ENCODE results near the gene RUBCN.
"Not testable (repeated sequence)": the region's sequence is repeated elsewhere in the genome, so short reads cannot be mapped to it uniquely, and the experiment has no call there.

Gene RUBCN

DNA sequence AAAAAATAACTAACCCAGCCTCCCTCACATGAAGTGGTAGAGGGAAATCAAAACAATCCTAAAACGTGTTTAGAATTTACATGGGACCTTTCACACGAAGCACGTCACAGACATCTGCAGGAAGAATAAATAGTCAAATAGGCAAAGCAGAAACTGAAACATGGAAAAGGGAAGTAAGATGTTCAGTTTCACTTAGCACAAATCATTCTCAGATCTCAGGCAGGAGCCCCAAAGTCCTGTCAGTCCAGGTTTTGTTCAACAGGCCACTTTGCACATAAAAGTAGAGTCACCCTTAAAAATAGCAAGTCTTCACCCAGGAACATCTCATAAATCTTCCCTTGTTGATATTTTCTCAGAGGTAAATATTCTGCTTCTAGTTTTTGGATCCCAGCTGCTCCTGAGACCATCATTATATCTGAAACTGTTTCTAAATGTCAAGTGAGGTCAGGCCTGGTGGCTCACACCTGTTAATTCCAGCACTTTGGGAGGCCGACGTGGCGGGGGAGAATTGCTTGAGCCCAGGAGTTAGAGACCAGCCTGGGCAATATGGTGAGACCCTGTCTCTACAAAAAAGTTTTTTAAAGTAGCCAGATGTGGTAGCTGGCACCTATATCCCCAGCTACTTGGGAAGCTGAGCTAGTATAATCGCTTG is 1.9 kb downstream of the RUBCN start:
- DNase-seq (ENCODE audit: low read depth, low spot score) = no peak

DNA sequence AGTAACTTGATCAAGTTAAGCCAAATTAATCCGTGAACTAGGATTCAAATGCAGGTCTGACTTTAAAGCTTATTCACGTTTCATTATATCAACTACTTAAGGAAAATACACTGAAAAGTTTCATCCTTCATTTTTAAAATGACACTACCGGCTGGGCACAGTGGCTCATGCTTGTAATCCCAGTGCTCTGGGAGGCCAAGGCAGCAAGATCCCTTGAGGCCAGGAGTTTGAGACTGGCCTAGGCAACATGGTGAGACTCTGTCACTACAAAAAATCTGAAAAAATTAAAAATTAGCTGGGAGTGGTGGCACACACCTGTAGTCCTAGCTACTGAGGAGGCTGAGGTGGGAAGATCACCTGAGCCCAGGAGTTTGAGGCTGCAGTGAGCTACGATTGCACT is 3.7 kb downstream of the RUBCN start:
- no peak for DNase-seq (ENCODE audit: low read depth, low spot score)

DNA sequence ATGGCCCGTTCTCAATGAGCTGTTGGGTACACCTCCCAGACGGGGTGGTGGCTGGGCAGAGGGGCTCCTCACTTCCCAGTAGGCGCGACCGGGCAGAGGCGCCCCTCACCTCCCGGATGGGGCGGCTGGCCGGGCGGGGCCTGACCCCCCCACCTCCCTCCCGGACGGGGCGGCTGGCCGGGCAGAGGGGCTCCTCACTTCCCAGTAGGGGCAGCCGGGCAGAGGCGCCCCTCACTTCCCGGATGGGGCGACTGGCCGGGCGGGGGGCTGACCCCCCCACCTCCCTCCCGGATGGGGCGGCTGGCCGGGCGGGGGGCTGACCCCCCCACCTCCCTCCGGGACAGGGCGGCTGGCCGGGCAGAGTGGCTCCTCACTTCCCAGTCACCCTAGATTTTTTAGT is 5.2 kb downstream of the RUBCN start:
- not testable (repeated sequence) for DNase-seq (ENCODE audit: low read depth, low spot score)

DNA sequence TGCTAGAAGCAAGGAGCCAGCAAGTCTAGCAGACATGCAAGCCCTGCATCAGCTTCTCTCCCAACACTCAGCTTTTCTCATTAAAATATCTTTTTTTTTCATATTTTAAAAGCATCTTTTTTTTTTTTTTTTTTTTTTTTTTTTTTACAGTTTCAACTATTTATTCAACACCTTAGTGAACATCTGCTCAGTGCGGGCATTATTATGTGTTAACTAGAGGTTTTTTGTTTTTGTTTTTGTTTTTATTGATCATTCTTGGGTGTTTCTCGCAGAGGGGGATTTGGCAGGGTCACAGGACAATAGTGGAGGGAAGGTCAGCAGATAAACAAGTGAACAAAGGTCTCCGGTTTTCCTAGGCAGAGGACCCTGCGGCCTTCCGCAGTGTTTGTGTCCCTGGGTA is 5.9 kb downstream of the RUBCN start:
- not testable (repeated sequence) for DNase-seq (ENCODE audit: low read depth, low spot score)

DNA sequence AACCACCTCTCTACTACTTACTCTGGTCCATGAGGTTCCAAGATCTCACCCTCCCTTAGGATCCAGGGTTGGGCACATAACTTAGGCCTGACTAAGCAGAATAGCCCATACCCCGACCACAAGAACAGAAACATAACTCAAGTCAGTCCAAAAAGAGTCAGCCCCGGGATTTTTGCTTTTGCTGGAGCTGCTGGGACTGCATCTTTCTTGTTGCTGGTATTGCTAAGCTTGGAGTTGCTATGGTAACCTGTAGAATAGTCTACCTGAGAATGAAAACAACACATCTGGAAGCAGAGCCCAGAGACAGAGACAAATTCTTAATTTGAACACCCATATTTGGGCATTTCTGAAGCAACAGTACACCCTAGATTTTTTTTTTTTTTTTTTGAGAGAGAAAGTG is 6.5 kb downstream of the RUBCN start:
- no peak for DNase-seq (ENCODE audit: low read depth, low spot score)

DNA sequence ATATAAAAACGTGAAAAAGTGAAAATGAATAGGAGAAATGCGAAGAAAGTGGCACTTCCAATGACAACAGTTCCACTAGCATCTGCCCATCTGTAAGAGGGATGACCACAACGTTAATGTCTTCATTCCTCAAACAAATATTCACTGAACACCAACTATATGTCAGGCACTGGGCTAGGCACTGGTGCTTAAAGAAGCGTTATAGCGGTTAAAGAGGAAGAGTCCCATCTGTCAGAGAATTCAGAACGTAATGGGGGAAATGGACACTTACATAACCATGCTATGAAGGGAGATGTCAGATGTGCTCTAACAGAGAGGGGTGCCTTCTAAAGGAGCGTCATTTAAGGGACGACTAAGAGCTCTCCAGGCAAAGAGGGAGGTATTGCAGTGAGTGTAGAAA is 8.2 kb downstream of the RUBCN start:
- no peak for DNase-seq (ENCODE audit: low read depth, low spot score)

DNA sequence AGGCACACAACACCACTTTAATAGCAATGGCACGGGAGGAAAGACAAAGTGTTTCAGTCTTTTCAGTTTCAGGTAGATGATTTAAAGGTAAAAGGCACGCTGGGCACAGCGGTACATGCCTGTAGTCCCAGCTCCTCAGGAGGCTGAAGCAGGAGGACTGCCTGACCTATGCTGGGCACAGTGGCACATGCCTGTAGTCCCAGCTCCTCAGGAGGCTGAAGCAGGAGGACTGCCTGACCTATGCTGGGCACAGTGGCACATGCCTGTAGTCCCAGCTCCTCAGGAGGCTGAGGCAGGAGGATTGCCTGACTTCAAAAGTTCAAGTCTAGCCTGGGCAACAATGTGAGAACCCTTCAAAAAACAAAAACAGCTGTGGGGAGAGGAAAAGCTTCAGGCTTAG is 8.8 kb downstream of the RUBCN start:
- DNase-seq (ENCODE audit: low read depth, low spot score) = not testable (repeated sequence)

DNA sequence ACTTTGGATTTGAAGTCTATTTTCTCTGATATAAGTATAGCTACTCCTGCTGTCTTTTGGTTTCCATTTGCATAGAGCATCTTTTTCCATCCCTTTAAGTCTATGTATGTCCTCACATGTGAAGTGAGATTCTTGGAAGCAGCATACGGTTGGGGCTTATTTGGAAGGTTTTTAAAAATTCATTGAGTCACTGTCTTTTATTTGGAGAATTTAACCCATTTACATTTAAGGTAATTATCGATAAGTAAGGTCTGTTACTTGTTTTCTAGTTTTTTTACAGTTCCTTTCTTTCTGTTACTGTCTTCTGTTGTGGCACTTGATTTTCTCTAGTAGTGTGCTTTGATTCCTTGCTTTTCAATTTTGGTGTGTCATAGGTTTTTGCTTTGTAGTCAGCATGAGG is 14.0 kb downstream of the RUBCN start:
- DNase-seq (ENCODE audit: low read depth, low spot score) = no peak

DNA sequence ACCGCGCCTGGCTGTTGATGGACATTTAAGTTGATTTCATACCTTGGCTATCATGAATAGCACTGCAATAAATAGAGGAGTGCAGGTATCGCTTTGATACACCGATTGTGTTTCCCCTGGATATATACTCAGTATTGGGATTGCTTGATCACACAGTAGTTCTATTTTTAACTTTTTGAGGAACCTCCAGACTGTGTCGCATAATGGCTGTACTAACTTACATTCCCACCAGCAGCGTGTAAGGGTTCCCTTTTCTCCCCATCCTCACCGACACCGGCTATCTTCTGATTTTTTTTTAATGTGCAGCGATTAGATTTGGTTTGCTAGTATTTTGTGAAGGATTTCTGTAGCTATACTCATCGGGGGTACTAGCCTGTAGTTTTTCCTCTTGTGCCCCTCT is 16.0 kb downstream of the RUBCN start:
- DNase-seq (ENCODE audit: low read depth, low spot score) = no peak

DNA sequence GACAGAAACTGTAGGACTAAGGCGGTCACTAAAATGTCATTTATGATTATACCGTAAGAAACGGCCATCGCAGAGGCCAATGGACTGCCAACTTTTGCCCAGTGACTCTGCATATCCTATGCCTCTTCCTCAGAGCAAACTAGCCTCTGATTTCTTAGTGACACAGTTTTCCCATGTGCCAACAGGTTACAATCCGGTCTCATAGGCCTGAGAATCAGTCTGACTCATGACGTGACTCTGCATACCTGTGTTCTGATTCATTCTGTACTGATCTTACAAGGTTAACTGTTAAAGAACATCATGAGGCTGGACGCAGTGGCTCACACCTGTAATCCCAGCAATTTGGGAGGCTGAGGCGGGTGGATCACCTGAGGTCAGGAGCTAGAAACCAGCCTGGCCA is 17.8 kb downstream of the RUBCN start:
- DNase-seq (ENCODE audit: low read depth, low spot score) = no peak

DNA sequence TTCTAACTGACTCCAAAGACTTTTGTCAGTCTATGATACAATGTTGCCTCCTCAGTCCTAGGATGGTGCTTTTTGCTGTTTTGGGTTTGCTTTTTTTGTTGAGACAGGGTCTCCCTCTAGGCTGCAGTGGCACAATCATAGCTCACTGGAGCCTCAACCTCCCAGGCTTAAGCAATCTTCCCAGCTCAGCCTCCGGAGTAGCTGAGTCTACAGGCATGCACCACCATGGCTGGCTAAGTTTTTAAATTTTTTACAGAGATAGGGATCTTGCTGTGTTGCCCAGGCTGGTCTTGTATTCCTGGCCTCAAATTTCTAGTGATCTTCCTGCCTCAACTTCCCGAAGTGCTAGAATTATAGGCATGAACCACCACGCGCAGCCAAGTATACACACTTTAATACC is 22.5 kb downstream of the RUBCN start:
- no peak for DNase-seq (ENCODE audit: low read depth, low spot score)

DNA sequence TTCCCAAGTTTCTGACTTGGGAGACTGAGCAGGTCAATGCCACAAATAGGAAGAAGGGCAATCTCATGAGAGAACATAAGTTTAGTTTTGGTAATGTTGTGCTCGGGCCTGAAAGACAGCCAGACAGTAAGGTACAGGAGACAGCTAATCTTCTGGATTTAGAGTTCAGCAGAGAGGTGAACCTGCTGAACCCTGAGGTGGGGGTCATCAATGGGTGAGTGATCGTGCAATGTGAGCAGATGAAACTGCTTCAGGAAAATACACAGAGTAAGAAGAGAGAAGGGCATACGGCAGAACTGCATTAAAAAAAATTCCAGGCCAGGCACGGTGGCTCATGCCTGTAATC is 23.3 kb downstream of the RUBCN start:
- DNase-seq (ENCODE audit: low read depth, low spot score) = no peak

DNA sequence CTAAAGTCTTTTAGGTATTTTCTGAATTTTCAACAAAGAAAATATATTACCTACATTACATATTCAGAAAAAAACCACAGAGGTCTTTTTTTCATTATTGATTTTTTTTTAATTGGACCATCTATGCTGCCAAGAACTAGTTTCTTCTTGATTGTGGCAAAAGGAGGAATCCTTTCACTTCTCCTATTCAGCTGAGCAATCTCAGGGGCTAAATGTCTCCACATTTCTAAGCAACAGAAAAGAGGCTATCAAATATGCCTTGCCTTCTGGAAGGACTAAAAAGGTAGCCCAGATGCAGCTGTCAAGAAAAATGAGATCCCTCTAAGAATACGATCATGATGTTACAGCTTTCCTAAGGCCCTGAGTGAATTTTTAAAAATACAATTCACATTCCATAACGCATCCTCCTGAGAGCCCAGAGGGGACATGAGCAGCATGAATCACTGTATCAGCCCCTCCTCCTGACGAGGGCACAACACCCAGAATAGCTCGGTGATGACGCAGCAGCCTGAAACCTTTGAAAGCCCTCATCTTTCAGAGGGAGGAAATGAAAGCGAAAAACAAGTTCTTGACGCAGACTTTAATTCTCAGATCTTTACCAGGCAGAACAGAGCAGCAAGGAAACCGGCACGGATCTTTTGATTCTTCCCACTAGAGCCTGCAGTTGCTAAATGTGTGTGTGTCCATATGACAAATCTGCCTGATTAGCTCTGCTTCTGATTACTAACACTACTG is 24.6 kb downstream of the RUBCN start:
- peak; percentile 90 for DNase-seq (ENCODE audit: low read depth, low spot score)

DNA sequence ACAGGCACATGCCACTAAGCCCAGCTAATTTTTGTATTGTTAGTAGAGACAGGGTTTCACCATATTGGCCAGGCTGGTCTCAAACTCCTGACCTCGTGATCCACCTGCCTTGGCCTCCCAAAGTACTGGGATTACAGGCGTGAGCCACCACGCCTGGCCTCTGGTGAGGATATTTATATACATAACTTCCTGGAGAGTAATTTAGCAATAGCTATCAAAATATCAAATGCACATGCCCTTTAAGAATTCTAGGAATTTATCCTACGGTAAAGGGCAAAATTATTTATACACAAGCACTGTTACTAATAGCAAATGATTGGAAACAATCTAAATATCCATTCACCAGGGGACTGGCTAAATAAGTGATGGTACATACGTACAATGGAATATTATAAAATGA is 25.7 kb downstream of the RUBCN start:
- not testable (repeated sequence) for DNase-seq (ENCODE audit: low read depth, low spot score)

DNA sequence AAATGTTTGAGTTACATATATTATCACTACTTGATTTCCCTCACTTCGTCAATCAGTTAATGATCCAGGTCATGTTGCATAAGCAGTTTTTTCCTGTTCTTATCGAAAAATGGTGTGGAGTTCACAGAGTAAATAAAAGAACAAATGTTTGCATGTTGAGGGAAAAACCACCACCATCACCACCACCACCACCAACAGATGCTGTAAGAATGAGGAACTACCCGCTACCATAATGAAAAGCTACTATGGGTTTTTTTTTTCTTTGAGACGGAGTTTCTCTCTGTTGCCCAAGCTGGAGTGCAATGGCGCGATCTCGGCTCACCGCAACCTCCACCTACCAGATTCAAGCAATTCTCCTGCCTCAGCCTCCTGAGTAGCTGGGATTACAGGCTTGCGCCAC is 27.6 kb downstream of the RUBCN start:
- DNase-seq (ENCODE audit: low read depth, low spot score) = no peak

DNA sequence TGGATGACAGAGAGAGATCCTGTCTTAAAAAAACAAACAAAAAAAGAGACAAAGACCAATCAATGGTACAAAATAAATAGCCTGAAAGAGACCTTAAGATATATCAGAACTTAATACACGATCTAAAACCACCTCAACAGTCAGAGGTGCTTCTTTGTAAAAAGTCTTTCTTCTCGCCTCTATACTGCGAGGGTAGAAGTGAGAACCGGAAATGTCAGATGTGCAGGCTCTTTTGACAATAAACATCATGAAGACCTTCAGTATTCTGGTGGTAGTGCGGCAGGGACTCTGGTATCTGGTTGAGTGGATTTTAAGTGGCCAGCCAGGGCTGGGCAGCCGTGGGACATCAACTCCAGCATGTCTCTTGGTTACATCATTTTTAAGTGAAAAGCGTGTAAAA is 30.0 kb downstream of the RUBCN start:
- DNase-seq (ENCODE audit: low read depth, low spot score) = no peak

DNA sequence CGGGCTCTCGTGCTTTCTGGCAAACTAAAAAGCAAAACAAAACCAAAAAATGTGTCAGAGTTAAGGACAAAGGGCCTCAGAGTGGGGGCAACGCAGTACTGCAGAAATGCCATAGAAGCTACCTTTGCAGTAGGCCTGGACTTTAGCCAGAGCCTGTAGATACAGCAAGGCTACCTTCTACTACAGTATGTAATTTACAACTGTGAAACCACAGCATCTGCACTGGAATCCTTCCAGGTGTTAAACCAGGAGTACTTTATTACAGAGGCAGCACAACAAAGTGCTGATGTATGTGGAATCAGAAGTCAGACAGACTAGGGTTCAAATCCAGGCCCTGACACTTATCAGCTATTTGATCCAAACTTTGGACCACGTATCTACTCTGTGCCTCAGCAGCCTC is 34.9 kb downstream of the RUBCN start:
- DNase-seq (ENCODE audit: low read depth, low spot score) = no peak

DNA sequence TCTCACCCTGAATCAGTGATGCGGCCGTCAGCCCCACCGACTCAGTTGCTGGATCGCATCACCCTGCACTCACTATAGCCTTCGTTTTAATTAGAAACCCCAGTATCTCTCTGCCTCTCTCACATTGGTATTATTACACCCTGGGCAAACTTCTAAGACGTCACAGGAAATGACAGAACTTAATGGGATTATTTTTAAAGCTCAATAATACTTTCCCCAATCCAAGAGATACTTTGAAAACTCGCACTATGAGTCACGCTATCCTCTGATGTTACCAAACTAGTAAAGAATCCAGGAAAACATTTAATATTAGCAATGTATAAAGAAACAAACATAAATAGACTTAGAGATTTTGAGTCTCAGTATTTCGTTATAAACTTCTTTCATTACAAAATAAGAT is 36.6 kb downstream of the RUBCN start:
- no peak for DNase-seq (ENCODE audit: low read depth, low spot score)

DNA sequence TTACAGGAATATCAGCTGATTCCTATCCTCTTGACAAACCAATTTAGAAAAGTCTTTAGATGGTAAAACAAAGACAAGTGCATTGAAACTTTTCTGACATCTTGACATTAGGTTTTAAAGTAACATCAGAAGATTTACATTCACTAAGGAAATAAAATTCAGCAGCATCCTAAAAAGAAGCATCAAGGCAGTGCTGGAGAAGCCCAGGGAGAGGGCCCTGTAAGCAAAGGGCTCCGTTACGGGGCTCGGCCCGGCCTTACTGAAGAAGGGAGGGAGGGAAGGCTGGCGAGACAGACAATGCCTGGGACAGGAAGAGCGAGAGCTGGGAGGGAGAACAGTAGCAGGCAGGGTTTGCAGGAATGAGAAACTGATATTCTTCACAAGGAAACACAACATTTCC is 39.3 kb downstream of the RUBCN start:
- no peak for DNase-seq (ENCODE audit: low read depth, low spot score)

DNA sequence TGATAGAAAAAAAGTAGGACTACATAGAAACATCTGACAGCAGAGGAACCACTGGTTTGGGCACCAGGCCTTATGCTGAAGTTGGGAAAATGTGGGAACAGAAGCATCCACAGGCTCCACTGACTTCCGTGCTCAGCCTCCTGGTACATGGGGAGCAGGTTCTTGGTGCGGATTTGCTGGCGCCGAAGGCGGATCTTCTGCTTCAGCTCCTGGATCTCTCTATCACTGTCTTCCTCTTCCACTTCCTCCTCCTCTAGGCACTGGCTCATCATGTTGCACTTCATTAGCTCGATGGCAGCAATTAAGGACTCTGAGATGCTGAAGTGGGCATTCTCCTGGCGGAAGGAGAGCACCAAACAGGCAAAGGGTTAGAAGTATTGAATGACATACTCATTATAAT is 42.5 kb downstream of the RUBCN start:
- no peak for DNase-seq (ENCODE audit: low read depth, low spot score)

DNA sequence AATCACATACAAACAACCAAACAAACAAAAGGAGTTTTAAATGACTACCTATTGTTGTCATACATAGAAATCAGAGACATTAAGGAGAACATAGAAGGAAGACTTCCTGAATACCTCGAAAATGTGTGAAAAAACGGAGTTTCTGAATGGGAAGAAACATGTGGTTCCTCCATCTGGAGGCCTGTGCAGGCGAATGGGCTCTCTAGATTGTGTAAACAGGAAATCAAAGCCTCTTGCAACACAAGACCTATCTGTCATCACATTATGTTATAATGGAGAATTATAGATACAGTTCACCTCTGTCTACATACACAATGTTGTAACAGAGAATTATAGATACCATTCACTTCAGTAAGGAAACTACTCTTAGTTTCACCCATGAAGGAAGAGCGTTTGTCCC is 44.1 kb downstream of the RUBCN start:
- DNase-seq (ENCODE audit: low read depth, low spot score) = no peak

DNA sequence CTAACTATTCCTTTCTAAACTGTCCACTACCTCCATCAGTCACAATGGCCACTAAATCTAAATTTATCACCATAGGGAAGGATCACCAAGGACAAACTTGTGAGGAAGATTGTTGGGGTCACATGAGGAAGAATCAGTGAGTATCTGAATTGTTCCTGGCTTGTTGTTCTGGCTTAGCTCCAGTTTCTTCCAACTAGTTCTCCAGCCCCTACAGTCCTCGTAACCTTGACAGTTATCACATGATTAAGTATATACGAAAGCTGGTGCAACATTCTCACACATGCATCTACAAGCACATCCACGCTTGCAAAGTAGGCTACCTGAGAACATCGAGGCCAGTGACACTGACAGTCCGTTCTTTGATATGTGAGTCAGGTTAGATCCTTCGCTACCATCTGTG is 46.0 kb downstream of the RUBCN start:
- no peak for DNase-seq (ENCODE audit: low read depth, low spot score)

DNA sequence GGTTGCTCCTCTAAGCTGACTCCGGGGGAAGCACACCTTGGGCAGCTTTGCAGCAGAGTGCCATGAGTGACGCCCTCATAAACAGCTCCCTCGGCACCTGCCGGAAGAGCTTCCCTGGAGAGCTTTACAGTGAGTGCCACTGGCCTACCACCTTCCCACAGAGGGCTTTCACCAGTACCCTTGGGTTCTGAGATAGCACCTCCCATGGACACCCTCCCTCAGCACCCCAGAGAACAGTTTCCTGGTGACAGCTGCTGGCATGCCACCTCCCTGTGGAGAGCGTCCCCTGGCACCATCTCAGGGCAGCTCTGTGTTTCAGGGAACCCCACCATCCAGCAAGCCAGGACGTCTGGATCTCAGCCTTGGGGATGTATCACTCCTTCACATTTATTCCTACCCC is 49.1 kb downstream of the RUBCN start:
- DNase-seq (ENCODE audit: low read depth, low spot score) = no peak

DNA sequence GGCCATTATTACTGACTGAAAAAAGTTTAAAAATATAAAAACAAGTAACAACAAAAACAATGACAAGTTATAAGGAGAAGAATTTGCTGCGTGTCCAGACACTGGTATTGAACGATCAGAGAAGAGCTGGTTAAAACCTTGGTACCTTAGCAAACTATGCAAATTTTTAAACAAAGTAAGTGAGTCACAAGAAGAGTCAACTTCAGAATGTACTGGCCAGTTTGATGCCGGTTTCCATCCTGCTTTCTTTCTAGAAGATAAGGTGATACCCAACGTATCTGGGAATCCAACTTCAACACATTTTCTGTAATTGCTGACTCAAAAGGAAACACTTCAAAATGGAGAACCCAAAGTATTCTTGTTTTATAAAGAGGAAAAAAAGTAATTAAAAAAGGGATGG is 49.8 kb downstream of the RUBCN start:
- no peak for DNase-seq (ENCODE audit: low read depth, low spot score)

Measured in brain pericyte (primary cell).